ENCODE results near the gene FAM219B. TPM values are rescaled to one million over a fixed set of nuclear protein-coding genes. Genes with fewer than 3 reads are reported as not detected.
"Not testable (repeated sequence)": the region's sequence is repeated elsewhere in the genome, so short reads cannot be mapped to it uniquely, and the experiment has no call there.

FAM219B gene
- total RNA-seq, 2 donors from 2014 or later, result 49.6 to 74.3 TPM

DNA sequence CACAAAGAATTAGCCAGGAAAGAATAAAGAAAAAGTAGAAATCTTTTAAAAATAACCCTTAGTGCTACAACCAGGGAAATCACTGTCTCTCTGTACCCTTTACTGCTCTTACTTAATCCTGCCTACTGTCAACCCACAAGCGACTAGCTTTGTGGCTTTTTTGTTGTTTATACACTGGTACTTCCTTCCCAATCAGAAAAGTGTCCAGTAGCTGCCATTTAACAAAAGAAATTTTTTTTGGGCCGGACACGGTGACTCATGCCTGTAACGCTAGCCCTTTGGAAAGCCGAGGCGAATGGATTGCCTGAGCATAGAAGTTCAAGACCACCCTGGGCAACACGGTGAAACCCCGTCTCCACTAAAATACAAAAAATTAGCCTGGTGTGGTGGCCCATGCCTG, 13.8 kb upstream of the FAM219B start:
- H3K36me3 Mint-ChIP-seq, result peaks cover 23% of the 10 kb centered on the region
- no peaks in the 10 kb centered on the region for H3K9me3 Mint-ChIP-seq
- no peaks in the 10 kb centered on the region for H3K27me3 Mint-ChIP-seq
- no peak overlapping the region for H3K4me3 Mint-ChIP-seq
- DNase-seq (ENCODE audit: low spot score) (no peak), ATAC-seq (peak in 1 of 2 donors; percentile 11)
- H3K27ac Mint-ChIP-seq, result peak overlapping the region in 1 of 2 donors; percentile 70
- H3K4me1 Mint-ChIP-seq (ENCODE audit: low read depth in 2 of 2), result no peaks in the 10 kb centered on the region

DNA sequence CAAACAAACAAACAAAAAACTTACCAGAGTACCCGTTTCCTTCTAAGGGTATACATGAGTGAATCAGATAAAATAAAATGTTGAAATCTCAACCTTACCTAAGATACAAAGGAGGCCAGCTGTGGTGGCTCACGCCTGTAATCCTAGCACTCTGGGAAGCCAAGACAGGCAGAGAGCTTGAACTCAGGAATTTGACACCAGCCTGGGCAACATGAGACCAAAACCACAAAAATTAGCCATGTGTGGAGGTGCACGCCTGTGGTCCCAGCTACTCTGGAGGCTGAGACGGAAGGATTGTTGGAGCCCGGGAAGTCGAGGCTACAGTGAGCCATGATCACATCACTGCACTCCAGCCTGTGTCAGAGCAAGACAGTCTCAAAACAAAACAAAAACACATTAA, 11.0 kb upstream of the FAM219B start:
- Mint-ChIP-seq H3K36me3 (peaks cover 18% of the 10 kb centered on the region), H3K4me1 (ENCODE audit: low read depth in 2 of 2) (no peaks in the 10 kb centered on the region), H3K4me3 (no peak overlapping the region), H3K27me3 (no peaks in the 10 kb centered on the region), H3K9me3 (no peaks in the 10 kb centered on the region), H3K27ac (no peak overlapping the region)
- no peak for ATAC-seq
- no peak for DNase-seq (ENCODE audit: low spot score)

- not testable (repeated sequence) for H3K4me3 Mint-ChIP-seq; ATAC-seq; H3K27me3 Mint-ChIP-seq; H3K4me1 Mint-ChIP-seq (ENCODE audit: low read depth in 2 of 2); H3K9me3 Mint-ChIP-seq; H3K27ac Mint-ChIP-seq; H3K36me3 Mint-ChIP-seq; DNase-seq (ENCODE audit: low spot score)
These were observed 7.1 kb upstream of the FAM219B start for GRCh38 chr15:74913799-74914198.

GRCh38 chr15:74913041-74913440, 6.4 kb upstream of the FAM219B start:
- no peaks in the 10 kb centered on the region for H3K9me3 Mint-ChIP-seq
- no peaks in the 10 kb centered on the region for H3K36me3 Mint-ChIP-seq

DNA sequence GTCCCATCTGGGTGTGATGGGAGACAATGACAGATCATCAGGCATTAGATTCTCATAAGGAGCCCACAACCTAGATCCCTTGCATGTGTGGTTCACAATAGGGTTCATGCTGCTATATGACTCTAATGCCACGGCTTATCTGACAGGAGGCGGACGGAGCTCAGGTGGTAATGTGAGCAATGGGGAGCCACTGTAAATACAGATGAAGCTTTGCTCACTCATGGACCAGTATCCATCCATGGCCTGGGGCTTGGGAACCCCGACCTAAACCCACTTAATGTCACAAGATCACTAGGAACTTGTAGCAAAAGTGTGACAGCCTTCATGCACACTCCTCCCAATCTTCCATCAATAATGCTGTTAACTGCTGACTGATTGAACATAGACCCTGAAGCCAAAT, 2.0 kb upstream of the FAM219B start:
- ATAC-seq, result no peak
- Mint-ChIP-seq H3K36me3 (peaks cover 4% of the 10 kb centered on the region), H3K4me1 (ENCODE audit: low read depth in 2 of 2) (peaks cover 20 to 26% of the 10 kb centered on the region in 2 donors), H3K27me3 (no peaks in the 10 kb centered on the region), H3K9me3 (no peaks in the 10 kb centered on the region), H3K4me3 (no peak overlapping the region), H3K27ac (no peak overlapping the region)
- DNase-seq (ENCODE audit: low spot score), result no peak

More at GRCh38 chr15:74913041-74913440, 6.4 kb upstream of the FAM219B start:
- Mint-ChIP-seq H3K4me1 (ENCODE audit: low read depth in 2 of 2) (peaks cover 0 to 3% of the 10 kb centered on the region in 2 donors), H3K4me3 (no peak overlapping the region), H3K27me3 (no peaks in the 10 kb centered on the region), H3K27ac (no peak overlapping the region)
- DNase-seq (ENCODE audit: low spot score), result no peak
- ATAC-seq, result no peak

- ATAC-seq (peak in 1 of 2 donors; percentile 6), DNase-seq (ENCODE audit: low spot score) (no peak)
- peak overlapping the region; percentile 89 to 93 for H3K27ac Mint-ChIP-seq
- H3K4me1 Mint-ChIP-seq (ENCODE audit: low read depth in 2 of 2), result peaks cover 23 to 29% of the 10 kb centered on the region in 2 donors
- no peaks in the 10 kb centered on the region for H3K27me3 Mint-ChIP-seq
- H3K36me3 Mint-ChIP-seq, result peaks cover 5% of the 10 kb centered on the region
- H3K4me3 Mint-ChIP-seq, result peak overlapping the region; percentile 98
- no peaks in the 10 kb centered on the region for H3K9me3 Mint-ChIP-seq
These were observed 666 bp upstream of the FAM219B start for GRCh38 chr15:74907163-74907870.

DNA sequence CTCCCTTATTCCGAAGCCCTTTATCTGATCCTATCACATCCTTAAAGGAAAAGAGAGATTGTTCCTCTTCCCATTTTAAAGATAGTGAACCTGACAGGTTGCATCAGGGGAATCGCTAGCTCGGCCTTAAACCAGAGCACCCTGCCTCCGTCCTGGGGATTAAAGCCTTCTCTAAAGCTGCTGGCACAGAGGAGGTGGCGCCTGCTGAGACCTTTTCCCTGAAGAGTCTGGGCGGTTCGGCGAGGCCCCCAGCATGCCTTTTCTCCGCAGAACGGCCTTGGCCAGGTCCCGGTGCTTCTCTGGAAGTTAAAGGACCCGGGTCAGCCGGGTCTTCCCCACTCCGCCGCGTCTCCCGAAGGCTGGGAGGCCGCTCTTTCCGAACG, 593 bp downstream of the FAM219B start:
- ATAC-seq, result peak in 1 of 2 donors; percentile 43

DNA sequence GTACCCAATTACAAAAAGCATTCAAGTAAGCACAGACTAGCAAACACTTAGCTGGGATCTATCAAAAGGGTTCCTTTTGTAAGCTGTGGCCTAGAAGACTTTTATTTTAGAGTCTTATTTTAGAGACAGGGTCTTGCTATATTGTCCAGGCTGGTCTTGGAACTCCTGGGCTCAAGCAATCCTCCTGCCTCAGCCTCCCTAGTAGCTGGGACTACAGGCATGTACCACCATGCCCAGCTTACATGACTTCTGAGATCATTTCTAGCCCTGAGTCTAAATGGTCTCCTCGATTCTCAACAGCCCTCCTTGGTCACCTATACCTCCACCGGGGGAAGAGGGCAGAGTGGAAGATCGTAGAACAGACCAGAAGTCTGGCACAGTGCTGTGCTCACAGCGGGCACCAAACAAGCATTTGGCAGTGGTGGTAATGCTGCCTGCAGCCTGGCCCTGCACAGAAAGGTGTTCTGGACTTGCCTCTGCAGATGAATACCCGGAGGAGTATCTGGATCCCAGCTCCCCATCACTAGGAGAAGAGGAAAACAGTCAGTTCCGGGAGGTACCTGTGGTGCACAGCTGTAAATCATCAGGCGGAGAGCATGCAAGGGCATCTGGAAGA, 2.4 kb downstream of the FAM219B start:
- Mint-ChIP-seq H3K4me1 (ENCODE audit: low read depth in 2 of 2) (peaks cover 29 to 31% of the 10 kb centered on the region in 2 donors), H3K4me3 (peak overlapping the region; percentile 98), H3K27me3 (no peaks in the 10 kb centered on the region), H3K9me3 (no peaks in the 10 kb centered on the region), H3K27ac (peak overlapping the region in 1 of 2 donors; percentile 93), H3K36me3 (peaks cover 11% of the 10 kb centered on the region)
- DNase-seq (ENCODE audit: low spot score) (no peak), ATAC-seq (no peak)

More for the DNA sequence above, 593 bp downstream of the FAM219B start:
- Mint-ChIP-seq H3K4me1 (ENCODE audit: low read depth in 2 of 2) (peaks cover 25 to 29% of the 10 kb centered on the region in 2 donors), H3K9me3 (no peaks in the 10 kb centered on the region), H3K36me3 (peaks cover 5% of the 10 kb centered on the region), H3K27me3 (no peaks in the 10 kb centered on the region), H3K27ac (peak overlapping the region; percentile 48 to 93), H3K4me3 (peak overlapping the region; percentile 98)
- DNase-seq (ENCODE audit: low spot score), result no peak

DNA sequence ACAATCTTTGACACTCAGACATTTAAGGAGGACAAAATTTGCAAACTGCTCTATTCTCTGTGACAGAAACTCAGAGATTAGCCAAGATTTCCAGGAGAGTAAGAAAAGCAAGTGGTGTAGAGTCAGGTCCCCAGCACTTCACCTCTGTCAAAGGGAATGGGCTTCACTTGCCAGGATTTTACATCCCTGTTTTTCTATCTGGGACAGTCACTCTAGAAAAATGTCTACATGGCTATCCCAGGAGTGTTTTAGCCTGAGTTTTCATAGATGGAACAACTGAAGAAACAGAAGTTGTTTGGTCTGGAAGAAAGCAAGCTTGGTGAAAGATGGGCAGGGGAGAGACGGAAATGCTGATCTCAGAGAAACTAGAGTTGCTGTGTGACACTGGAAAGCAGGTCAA, 3.0 kb downstream of the FAM219B start:
- DNase-seq (ENCODE audit: low spot score) (no peak), ATAC-seq (no peak)
- no peaks in the 10 kb centered on the region for H3K9me3 Mint-ChIP-seq
- H3K27ac Mint-ChIP-seq, result peak overlapping the region in 1 of 2 donors; percentile 13
- peaks cover 29 to 31% of the 10 kb centered on the region in 2 donors for H3K4me1 Mint-ChIP-seq (ENCODE audit: low read depth in 2 of 2)
- no peaks in the 10 kb centered on the region for H3K27me3 Mint-ChIP-seq
- peaks cover 11% of the 10 kb centered on the region for H3K36me3 Mint-ChIP-seq
- peak overlapping the region; percentile 4 for H3K4me3 Mint-ChIP-seq

GRCh38 chr15:74902295-74903075, 4.2 kb downstream of the FAM219B start:
- peaks cover 26 to 31% of the 10 kb centered on the region in 2 donors for H3K4me1 Mint-ChIP-seq (ENCODE audit: low read depth in 2 of 2)
- DNase-seq (ENCODE audit: low spot score) (no peak), ATAC-seq (no peak)
- no peak overlapping the region for H3K4me3 Mint-ChIP-seq
- H3K27ac Mint-ChIP-seq, result no peak overlapping the region
- peaks cover 11% of the 10 kb centered on the region for H3K36me3 Mint-ChIP-seq
- no peaks in the 10 kb centered on the region for H3K9me3 Mint-ChIP-seq
- no peaks in the 10 kb centered on the region for H3K27me3 Mint-ChIP-seq

DNA sequence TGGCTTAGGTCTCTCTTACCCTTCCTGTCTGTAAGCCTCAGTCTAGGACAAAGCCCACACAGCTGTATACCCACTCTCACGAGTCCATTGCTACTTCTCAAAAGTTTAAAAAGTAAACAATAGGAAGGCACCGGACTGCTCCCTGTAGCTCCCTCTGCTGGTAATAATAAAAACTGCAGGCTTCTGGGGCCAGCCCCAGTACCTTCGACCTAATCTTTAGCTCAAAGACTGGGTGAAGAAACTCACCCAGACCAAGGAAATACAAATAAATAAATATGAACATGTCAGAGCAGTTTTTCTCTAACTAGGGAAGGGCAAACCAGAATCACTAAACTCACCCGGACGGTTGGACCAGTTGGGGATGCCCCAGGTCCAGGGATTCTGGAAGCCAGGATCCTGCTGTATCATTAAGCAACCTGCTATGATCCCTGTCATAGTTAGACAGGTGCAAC, 5.0 kb downstream of the FAM219B start:
- H3K4me3 Mint-ChIP-seq, result no peak overlapping the region
- peaks cover 11% of the 10 kb centered on the region for H3K36me3 Mint-ChIP-seq
- ATAC-seq, result peak in 1 of 2 donors; percentile 41
- no peak for DNase-seq (ENCODE audit: low spot score)
- peak overlapping the region in 1 of 2 donors; percentile 41 for H3K27ac Mint-ChIP-seq
- H3K4me1 Mint-ChIP-seq (ENCODE audit: low read depth in 2 of 2), result peaks cover 23 to 31% of the 10 kb centered on the region in 2 donors
- H3K27me3 Mint-ChIP-seq, result no peaks in the 10 kb centered on the region
- H3K9me3 Mint-ChIP-seq, result no peaks in the 10 kb centered on the region

GRCh38 chr15:74897300-74897701, 9.3 kb downstream of the FAM219B start:
- Mint-ChIP-seq H3K9me3 (no peaks in the 10 kb centered on the region), H3K4me1 (ENCODE audit: low read depth in 2 of 2) (peaks cover 16 to 20% of the 10 kb centered on the region in 2 donors), H3K27ac (no peak overlapping the region), H3K36me3 (peaks cover 10% of the 10 kb centered on the region), H3K27me3 (no peaks in the 10 kb centered on the region), H3K4me3 (no peak overlapping the region)
- DNase-seq (ENCODE audit: low spot score) (no peak), ATAC-seq (no peak)

- peaks cover 10% of the 10 kb centered on the region for H3K36me3 Mint-ChIP-seq
These were observed 10.3 kb downstream of the FAM219B start for GRCh38 chr15:74896316-74896715.

DNA sequence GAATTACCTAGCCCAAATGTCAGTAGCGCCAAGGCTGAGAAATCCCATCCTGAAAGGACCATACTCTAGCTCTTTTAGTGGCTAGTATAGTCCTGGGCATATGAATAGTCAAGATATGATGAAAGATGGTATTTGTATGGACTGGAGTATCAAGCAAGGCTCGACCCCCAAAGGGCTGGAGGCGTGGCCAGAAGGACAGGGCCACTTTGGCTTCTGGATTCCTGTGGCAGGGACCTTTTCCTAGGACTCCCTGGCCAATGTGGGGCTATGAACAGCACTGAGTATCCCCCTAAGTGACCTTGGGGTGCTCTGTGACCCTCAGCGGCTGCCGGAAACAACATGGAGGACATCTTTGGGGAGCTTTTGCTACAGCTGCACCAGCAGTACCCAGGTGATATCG, 10.8 kb downstream of the FAM219B start:
- Mint-ChIP-seq H3K27ac (no peak overlapping the region), H3K36me3 (peaks cover 9% of the 10 kb centered on the region), H3K4me1 (ENCODE audit: low read depth in 2 of 2) (peaks cover 15 to 17% of the 10 kb centered on the region in 2 donors), H3K4me3 (no peak overlapping the region), H3K9me3 (no peaks in the 10 kb centered on the region), H3K27me3 (no peaks in the 10 kb centered on the region)
- DNase-seq (ENCODE audit: low spot score) (no peak), ATAC-seq (no peak)

More at GRCh38 chr15:74896316-74896715, 10.3 kb downstream of the FAM219B start:
- ATAC-seq, result no peak
- no peak overlapping the region for H3K27ac Mint-ChIP-seq
- no peaks in the 10 kb centered on the region for H3K9me3 Mint-ChIP-seq
- H3K4me3 Mint-ChIP-seq, result no peak overlapping the region
- no peak for DNase-seq (ENCODE audit: low spot score)
- H3K27me3 Mint-ChIP-seq, result no peaks in the 10 kb centered on the region
- peaks cover 15 to 17% of the 10 kb centered on the region in 2 donors for H3K4me1 Mint-ChIP-seq (ENCODE audit: low read depth in 2 of 2)
